COR-L47 (cell line): ENCODE results near the gene SETD5.
A peak's percentile ranks its signal among the peaks of the same experiment; 100 is the strongest.

Source experiments
- DNase-seq: peaks from one replicate; lab custom pipeline; 2025; lab: John Stamatoyannopoulos, UW

The SETD5 gene

DNA sequence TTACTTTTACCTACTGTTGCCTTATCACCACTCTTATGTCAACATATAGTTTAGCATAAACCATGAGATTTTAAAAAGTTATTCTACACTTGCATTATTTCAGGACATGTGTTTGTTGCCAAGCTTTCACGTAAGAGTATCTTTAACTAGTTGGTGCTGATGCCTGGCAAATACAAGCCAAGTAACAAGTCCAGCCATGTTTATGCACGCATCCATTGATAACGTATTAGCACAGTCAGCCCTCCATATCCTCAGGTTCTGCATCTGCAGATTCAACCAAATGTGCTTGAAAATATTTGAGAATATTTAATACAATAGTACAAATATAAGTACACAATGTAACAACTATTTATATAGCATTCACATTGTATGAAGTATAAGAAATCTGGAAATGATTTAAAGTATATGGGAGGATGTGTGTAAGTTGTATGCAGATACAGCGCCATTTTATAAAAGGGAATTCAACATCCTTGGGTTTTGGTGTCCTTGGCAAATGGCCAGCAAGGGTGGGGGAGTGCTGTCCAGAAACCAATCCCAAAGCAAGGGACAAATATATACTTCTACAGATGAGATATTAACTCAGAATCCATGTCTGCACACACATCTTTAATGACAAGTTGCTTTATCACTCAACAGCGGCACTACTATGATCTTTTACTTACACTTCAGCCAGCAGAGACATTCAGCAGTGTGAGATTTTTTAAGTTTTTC, 8.7 kb upstream of the SETD5 start:
- no peak for DNase-seq

DNA sequence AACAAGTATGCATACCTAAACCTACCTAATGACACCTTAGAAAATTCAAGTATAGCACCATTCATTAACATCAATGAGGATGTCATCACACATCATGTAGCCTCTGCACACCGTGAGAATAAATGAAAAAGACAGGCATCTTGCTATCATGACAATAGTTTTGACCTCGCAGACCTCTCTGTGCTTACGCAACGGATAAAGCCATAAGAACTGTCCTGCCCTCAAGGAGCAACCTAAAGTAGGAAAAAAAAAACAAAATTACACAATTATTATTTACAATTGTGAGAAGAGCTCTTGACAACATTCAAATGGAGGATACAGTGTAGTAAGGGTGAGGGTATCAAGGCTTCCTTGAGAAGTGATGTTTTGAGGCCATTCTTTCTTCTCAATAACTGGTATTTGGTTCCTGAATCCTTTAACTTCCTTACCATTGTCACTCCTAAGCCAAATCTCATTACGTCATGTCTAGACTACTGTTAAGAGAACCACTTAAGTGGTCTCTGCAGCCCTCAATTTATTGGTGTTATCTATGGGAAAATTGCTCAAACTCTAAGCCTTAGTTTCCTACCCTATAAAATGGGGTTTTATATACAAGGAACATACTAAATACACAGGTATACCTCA, 7.0 kb upstream of the SETD5 start:
- no peak for DNase-seq

DNA sequence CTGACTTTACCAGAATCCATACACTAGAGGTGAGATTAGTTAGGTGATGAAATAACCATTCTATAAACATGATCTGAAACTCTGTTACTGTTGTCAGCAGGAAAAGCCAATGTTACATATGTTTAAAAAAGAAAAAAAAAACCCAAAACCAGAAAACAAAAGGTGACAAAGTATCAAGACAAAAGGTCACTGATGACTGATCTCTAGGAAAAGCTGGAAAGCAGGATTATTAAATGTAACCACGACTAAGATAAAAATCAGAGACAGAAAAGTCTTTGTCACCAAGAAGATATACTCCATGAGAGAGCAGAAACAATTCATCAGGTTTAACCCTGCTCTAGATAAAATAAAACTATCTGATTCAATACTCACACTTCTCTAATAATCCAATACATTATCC, 5.4 kb upstream of the SETD5 start:
- DNase-seq: no peak

DNA sequence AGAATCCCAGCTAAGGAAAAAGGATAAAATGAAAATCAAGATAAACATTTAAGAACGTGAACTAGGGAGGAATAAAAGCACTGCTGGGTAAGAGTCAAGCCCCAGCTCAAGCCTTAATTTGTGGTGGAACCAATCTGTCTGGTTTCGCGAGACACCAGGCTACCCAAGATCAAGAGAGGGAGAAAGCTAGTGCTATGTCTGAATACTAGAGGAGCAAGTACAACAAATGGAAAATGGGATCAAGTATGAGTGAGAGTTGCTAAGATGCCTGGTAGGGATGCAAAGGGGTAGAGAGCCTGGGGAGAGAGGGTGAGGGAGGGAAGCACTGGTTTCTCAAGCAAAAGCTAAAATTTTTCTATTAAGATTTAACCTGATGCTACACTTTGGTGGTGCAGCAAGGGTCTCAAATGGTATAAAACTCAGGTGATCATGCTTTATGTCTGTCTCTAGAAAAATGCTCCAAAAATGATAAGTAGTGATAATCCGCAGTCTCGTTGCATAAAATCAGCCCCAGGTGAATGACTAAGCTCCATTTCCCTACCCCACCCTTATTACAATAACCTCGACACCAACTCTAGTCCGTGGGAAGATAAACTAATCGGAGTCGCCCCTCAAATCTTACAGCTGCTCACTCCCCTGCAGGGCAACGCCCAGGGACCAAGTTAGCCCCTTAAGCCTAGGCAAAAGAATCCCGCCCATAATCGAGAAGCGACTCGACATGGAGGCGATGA, 1.7 kb upstream of the SETD5 start:
- no peak for DNase-seq

DNA sequence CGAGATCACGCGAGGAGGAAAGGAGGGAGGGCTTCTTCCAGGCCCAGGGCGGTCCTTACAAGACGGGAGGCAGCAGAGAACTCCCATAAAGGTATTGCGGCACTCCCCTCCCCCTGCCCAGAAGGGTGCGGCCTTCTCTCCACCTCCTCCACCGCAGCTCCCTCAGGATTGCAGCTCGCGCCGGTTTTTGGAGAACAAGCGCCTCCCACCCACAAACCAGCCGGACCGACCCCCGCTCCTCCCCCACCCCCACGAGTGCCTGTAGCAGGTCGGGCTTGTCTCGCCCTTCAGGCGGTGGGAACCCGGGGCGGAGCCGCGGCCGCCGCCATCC, 1.1 kb upstream of the SETD5 start:
- peak; percentile 86 for DNase-seq

DNA sequence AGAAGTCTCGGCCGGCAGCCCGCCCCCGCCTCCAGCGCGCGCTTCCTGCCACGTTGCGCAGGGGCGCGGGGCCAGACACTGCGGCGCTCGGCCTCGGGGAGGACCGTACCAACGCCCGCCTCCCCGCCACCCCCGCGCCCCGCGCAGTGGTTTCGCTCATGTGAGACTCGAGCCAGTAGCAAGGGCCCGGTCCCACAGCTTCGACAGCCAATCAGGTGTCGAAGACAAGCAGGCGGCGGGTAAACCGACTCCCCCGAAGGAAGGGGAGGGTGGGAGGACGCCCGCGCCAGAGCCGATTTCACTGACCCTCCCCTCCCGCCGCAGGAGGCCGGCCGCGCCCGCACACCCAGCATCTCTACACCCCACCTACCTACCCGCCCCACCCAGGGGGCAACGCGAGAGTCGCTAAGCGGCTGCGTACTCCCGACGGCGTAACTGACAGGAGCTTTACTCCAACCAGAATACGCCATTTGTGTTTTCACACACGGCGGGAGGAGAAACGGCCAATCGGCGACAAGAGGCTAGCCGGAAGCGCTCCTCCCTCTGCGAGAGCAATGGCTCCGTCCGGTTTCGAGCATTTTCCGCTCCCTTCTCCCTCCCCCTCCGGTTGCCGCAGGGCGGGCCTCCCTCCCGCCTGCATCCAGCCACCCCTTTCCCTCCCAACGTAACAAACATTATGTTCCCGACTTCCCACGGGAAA, 633 bp upstream of the SETD5 start:
- DNase-seq: peak; percentile 93

DNA sequence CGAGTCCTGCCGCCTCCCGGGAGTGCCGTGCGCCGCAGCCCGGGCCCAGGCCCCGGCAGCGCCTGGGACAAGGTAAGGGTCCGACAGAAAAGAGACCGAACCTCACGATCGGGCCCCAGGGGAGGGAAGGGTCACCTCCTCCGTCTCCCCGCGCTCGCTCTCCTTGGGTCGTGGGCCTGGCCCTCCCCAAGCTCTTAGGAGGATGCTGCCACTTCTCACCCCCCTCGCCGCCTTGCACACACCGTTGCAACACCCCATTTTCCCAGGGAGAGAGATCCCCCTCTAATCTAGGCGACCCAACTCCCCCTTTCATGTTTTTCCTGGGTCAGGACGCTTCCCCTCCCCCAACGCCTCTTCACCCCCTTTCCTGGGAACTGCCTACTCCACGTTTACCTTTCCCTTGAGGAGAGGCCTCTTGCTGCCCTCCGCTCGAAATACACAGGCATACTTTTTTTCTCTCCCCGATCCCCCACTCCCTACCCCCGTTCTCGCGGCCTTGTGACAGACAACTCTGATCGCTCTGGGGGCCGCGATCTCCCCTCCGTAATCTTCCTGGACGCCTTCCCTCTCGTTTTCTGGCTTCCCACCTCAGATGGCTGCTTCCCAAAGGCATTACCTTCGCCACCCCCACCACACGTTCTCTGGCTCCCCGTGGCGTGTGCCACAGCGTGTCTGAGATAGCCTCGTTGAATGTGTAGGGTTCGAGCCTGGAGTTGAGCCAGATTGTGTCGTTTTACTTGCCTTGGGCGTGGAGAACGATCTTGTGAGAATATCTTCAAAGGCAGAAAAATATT, 688 bp downstream of the SETD5 start:
- no peak for DNase-seq

DNA sequence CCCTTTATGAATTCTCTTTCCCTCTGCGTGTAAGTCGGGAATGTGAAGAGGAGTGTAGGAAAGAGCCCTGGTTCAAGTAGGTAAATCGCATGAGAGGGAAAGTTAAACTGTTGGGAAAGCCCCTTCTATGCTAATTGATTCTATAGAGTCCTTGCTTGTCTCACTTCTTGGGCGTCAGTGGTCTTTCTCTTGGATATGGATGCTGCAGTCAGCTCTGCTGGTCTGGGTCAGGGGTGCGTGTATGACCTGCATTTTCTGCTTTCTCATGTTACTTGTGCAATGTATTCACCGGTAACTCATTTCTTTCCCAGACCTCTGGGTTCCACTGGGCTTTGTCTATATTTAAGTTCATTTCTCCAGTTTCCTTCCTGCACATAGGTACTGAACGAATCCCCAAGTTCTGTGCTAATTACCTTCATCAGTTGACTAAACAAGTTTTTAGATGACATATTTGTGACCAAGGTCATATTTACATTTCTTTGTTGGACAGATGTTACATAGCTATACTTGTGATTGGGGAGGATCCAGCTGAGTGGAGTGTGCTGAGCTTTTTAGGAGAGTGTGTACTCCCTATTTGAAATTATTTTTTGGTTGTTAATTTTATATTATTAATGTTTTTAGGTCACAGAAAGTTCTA, 1.4 kb downstream of the SETD5 start:
- DNase-seq: no peak

DNA sequence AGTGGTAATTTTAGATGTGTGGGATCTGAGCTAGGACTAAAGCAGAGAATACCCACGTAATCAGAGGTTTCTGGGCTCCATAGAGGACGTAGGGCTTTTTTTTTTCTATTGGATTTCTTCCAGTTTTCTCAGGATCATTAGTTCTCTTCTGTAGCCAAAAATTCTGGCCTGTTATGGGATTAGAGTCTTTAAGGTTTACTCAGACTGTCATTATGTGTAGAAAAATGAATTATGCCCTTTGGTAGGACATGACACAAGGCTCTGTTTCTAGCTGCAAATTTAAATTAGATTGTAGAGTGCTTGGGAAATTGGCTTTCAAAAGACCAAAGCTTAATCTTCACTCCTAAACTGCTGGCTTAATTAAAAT, 1.9 kb downstream of the SETD5 start:
- no peak for DNase-seq

DNA sequence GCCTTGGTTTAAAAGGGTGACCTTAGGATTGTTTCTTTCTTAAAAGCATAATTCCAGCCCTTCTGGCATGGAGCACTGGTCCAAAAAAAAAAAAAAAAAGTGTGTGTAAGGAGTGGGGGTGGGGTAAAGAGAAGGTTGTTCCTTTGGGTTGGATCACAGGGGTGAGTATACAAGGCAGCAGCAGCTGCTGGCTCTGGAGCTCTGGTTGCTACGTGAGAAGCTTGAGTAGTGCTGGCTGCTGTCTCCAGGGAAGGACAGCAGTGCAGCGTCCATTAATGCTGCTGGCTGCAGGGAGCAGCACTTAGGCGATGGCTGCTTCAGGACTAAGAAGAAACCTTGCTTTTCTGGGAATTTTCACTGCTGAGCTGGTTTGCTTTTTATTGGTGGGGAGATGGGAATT, 2.3 kb downstream of the SETD5 start:
- DNase-seq: no peak

DNA sequence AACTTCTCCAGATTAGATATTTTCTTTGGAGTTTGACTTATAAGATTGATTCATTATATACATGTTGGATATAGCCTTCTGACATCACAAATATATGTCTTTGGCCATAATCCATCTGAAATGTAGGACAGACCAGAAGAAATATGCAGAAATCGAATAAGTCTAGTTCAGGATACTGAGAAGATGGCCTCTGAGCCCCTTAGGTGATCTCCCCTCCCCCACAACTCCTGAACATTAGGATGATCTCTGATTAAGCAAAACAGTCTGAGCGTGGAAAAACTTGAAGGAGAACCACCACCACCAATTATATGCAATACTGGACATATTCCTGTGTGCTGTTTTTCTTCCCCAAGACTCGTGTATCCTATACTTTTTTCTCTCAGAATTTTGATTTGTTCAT, 3.2 kb downstream of the SETD5 start:
- no peak for DNase-seq

DNA sequence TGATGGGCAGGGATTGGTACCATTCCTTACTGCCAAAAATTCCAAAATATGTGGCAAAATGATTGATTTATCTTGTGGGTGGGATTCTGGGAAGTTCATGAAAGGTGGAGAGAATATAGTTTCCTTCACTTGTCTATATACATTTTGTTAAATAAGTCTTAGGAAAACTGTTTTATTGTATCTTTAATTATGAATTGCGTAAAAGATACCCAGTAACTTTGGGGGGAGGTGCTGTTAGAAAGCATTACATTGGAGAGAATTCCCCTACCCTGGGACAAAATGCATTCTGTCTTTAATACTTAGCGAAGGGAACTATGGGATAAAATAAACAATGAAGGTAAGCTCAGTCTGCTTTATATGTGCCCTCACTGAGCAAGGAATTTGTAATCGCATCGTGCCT, 4.6 kb downstream of the SETD5 start:
- no peak for DNase-seq

DNA sequence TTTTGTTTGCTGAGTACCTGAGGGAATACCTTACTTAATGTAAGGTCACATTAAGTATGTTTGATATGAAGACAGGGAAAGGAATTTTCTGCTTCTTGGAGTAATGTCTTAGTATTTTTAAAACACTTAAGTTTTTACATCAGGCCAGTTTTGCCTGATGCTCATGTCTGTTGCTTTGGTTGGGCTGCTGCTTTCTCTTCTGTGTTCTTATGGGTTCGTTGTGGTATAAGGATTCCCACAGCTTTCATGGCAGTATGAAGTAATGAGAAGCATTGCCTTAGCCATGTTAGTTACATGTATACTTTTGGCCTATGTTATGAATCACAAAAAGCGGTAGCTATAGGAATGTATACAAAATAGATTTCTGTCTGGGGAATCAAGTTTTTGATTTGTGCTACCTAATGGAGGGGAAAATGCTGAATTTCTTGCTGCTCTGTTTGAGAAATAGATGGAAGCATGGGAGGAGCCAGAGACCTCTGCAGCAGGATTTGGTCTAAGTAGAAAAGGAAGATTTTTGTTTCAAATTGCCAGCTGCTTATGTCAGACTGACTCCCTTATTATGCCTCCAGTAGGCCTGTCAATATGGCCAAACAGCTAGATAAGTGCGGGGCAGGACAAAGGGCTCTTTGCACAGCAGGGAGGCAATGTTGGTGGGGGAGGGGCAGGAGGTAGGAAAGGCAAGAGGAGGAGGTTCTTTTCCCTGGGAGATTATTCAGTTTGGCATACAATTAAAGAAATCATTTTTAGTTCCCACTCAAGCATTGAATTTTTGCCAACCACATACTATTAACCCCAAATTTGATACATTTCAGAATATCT, 5.2 kb downstream of the SETD5 start:
- DNase-seq: no peak

DNA sequence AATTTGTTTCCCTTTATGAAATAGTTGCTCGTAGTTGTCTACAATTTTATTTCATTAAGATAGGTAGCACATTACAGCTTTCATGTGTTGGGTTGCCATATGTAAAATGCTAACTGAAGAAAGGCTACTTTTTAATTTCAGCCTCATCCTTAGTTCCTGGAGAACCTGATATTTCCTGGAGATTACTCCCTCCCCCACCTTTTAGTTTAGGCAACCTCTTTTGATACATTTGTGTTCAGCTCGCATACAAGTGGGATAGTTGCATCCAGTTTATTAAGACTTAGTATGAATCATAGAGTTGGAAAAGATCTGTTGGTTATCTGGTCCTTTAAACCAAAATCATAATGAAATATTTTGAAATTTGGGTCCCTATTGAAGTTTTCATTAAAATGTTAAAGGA, 6.0 kb downstream of the SETD5 start:
- DNase-seq: no peak

DNA sequence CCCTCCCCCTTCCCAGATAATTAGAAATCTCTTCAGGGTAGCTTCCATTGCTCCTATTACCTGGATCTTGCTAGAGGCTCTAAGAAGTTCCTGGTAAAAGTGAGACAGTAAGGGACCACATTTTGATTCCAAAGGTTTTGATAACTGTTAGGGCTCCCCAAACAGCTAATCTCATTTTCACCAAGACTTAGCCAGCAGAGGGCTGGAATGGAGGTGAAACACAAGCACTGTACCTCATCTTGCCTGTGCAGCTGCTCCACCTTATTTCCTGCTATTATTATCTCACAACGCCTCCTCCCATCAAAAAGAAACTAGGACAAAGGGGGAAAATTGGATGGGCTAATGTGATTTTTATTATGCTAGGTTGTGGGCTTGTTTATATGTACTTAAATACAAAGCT, 7.3 kb downstream of the SETD5 start:
- no peak for DNase-seq

DNA sequence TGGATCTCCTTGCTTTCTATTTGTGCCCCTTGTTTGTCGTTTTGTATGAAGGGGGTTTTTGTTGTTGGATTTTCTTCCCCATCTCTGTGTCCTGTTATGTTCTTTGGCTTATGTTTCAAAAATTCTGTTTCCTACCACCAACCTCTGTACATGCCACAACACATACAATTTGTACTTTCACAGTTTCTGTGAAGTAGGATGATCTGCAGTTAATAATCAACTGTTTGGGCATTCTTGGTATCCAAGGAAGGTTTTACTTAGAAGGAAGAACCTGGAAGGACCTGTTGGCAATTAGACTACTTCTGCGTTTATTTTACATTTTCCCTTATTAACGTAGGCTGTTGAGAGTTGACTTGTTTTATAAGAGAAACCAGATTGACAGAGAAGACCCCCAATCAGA, 8.3 kb downstream of the SETD5 start:
- no peak for DNase-seq

DNA sequence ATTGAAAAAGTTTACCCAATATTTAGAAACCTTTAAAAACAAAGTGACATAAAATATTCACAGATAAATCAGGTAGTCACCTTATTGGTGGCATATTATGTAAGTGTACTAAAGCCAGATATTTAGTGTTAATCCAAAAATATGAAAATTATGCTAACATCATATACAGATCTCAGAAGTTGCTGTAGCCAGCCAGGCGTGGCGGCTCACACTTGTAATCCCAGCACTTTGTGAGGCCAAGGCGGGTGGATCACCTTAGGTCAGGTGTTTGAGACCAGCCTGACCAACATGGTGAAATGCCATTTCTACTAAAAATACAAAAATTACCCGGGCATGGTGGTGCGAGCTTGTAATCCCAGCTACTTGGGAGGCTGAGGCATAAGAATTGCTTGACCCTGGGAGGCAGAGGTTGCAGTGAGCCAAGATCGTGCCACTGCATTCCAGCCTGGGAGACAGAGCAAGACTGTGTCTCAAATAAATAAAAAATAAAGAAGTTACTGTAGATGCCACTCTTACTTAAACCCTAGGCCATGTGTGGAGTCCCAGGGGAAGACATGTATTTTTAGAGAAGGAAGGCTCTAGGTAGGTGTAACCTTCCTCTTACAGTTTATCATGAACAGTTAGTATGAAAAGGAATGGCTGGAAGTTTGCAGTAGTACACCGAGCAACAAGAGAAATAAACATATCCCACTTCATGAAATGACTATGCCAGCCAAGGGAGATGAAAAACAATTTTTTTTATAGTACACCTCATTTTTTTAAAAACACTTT, 9.6 kb downstream of the SETD5 start:
- no peak for DNase-seq

DNA sequence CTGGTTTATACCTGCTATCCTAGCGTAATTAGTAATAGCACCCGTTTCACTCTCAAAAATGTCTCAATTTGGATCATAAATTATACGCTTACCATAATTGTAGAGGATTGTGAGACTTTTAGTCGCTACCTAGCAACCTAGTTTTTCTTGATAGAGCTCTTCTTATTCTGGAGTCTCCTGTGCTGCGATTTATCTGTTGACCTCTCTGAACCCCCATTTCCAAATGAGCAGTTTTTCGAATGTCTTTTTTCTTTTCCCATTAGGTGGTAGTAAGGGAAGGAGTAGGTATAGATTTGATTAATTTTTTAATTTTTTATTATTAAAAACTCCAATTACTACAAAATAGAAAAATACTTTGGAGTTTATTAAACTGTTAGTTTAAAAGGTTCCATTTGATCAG, 10.6 kb downstream of the SETD5 start:
- DNase-seq: no peak

DNA sequence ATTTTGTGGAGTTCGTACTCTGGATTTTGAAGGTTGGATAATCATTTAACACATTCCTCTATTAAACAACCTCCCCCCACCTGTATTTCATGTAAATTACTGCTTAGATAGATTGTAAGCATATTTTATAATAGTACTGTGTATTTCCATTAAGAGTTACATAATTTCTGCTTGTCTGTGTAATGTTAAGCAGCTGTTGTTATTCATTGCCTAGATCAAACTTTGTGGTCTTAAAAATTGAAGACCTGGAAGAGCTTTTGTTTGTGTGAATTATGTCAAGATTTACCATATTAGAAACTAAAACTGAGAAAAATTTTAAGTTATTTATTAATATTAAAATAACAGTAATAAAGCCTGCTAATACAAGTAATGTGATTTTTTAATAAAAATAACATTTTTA, 11.1 kb downstream of the SETD5 start:
- DNase-seq: no peak
